CD14-positive monocyte (primary cell): Measurements from ENCODE around the gene ABTB1. TPM values are rescaled to one million over a fixed set of nuclear protein-coding genes. Genes with fewer than 3 reads are reported as not detected.

Experiments
- DNase-seq, 3 donors: peaks; one replicate each; pipeline ENCODE4 v3.0.0-alpha.2; 2011 to 2022
- H2AFZ ChIP-seq: 2 replicates; pipeline ENCODE4 v1.6.0; 2012; ENCODE audit warnings: mild to moderate bottlenecking, low read depth, low read length, inconsistent platforms; ENCODE audit not compliant: insufficient read depth, poor library complexity, severe bottlenecking
- H3K27ac ChIP-seq, 2 donors: 1 replicate in 1 of 2; 2 replicates in 1 of 2; pipeline ENCODE4 v1.5.1; 2012 to 2013; ENCODE audit warnings: low read length in 2 of 2, control low read depth in 1 of 2, inconsistent platforms in 1 of 2, low read depth in 1 of 2, mild to moderate bottlenecking in 1 of 2
- H3K27me3 ChIP-seq, 2 donors: one replicate each; pipeline versions ENCODE4 v1.6.0 to v1.6.1; 2011 to 2013; ENCODE audit warnings: low read length in 2 of 2; ENCODE audit not compliant: control insufficient read depth in 2 of 2, insufficient read depth in 2 of 2
- H3K36me3 ChIP-seq, 2 donors: replicated peaks in 1 of 2; 1 replicate in 1 of 2; 2 replicates in 1 of 2; pipeline versions ENCODE4 v1.5.1 to v1.6.1; 2012 to 2013; ENCODE audit warnings: low read length in 2 of 2, control low read depth in 1 of 2, inconsistent platforms in 1 of 2, mild to moderate bottlenecking in 1 of 2; ENCODE audit not compliant: insufficient read depth in 2 of 2, control insufficient read depth in 1 of 2
- H3K4me1 ChIP-seq, 2 donors: 1 replicate in 1 of 2; 2 replicates in 1 of 2; pipeline versions ENCODE4 v1.5.1 to v1.6.1; 2012 to 2013; ENCODE audit warnings: low read length in 2 of 2, control low read depth in 1 of 2, inconsistent platforms in 1 of 2, mild to moderate bottlenecking in 1 of 2, moderate library complexity in 1 of 2; ENCODE audit not compliant: insufficient read depth in 2 of 2, control insufficient read depth in 1 of 2
- H3K4me2 ChIP-seq: replicated peaks from 2 replicates; pipeline ENCODE3; 2012; ENCODE audit warnings: low read length, moderate library complexity, mild to moderate bottlenecking; ENCODE audit not compliant: poor library complexity, severe bottlenecking; ENCODE audit errors: extremely low read depth
- H3K4me3 ChIP-seq, 3 experiments: fragments of 200-600 bp in 1 of 3; sonication (generic) in 1 of 3; replicated peaks in 1 of 3; 1 replicate in 2 of 3; 2 replicates in 1 of 3; pipeline ENCODE4 v1.5.1; 2011 to 2013; ENCODE audit warnings: low read length in 3 of 3, mild to moderate bottlenecking in 3 of 3, control low read depth in 2 of 3, low read depth in 2 of 3, inconsistent platforms in 1 of 3, moderate library complexity in 1 of 3
- H3K79me2 ChIP-seq: 2 replicates; pipeline ENCODE4 v1.6.0; 2012; ENCODE audit warnings: mild to moderate bottlenecking, control low read depth, inconsistent platforms, low read length, moderate library complexity; ENCODE audit not compliant: insufficient read depth
- H3K9ac ChIP-seq: 2 replicates; pipeline ENCODE4 v1.6.0; 2017; ENCODE audit warnings: low read length, mild to moderate bottlenecking; ENCODE audit not compliant: insufficient read depth, poor library complexity, severe bottlenecking
- H3K9me3 ChIP-seq, 2 donors: replicated peaks in 1 of 2; 1 replicate in 1 of 2; 2 replicates in 1 of 2; pipeline versions ENCODE4 v1.5.1 to v1.6.1; 2012 to 2013; ENCODE audit warnings: low read length in 2 of 2, control low read depth in 1 of 2; ENCODE audit not compliant: control insufficient read depth in 1 of 2, insufficient read depth in 1 of 2
- H4K20me1 ChIP-seq: 2 replicates; pipeline ENCODE4 v1.6.0; 2012; ENCODE audit warnings: mild to moderate bottlenecking, low read length, control low read depth, moderate library complexity; ENCODE audit not compliant: insufficient read depth
- H3K27ac Mint-ChIP-seq, 7 donors: one replicate each; pipeline ENCODE4 v1.8.0; 2020; ENCODE audit warnings: mild to moderate bottlenecking in 7 of 7, mixed read lengths in 7 of 7, moderate library complexity in 6 of 7, inconsistent platforms in 2 of 7
- H3K27me3 Mint-ChIP-seq, 3 donors: one replicate each; pipeline ENCODE4 v1.8.0; 2021 to 2022; ENCODE audit warnings: low read depth in 3 of 3, mild to moderate bottlenecking in 3 of 3, mixed read lengths in 3 of 3, moderate library complexity in 3 of 3, inconsistent platforms in 1 of 3
- H3K36me3 Mint-ChIP-seq, 2 donors: one replicate each; pipeline ENCODE4 v1.8.0; 2020; ENCODE audit warnings: mixed read lengths in 2 of 2, inconsistent platforms in 1 of 2, mild to moderate bottlenecking in 1 of 2
- H3K4me1 Mint-ChIP-seq: one replicate; pipeline ENCODE4 v1.8.0; 2020; ENCODE audit warnings: mild to moderate bottlenecking, mixed read lengths
- H3K4me3 Mint-ChIP-seq, 2 donors: one replicate each; pipeline ENCODE4 v1.8.0; 2020; ENCODE audit warnings: mild to moderate bottlenecking in 2 of 2, mixed read lengths in 2 of 2, moderate library complexity in 1 of 2
- H3K9me3 Mint-ChIP-seq, 7 donors: one replicate each; pipeline ENCODE4 v1.8.0; 2020 to 2022; ENCODE audit warnings: mixed read lengths in 7 of 7, mild to moderate bottlenecking in 6 of 7, moderate library complexity in 6 of 7, inconsistent platforms in 2 of 7
- CTCF ChIP-seq: fragments of 200-600 bp; IDR thresholded peaks from one replicate; pipeline ENCODE4 v1.8.0; 2022; ENCODE audit warnings: antibody characterized with exemption, mild to moderate bottlenecking
- WGBS: methylation state at CpG from one replicate; pipeline ENCODE4 v1.1.5; 2013; ENCODE audit warnings: missing lambda C conversion rate; ENCODE audit not compliant: insufficient coverage; 5-methylcytosine and 5-hydroxymethylcytosine counted together
- intact Hi-C, 2 donors: fragments of 100-400 bp; cut with micrococcal nuclease; formaldehyde crosslinking; loops; one replicate each; pipeline versions ENCODE4 v1.15.0 to v1.15.1; 2023
- polyA plus RNA-seq, 3 donors: library from polyadenylated mRNA; depleted of rRNA in 1 of 3; unstranded in 2 of 3; stranded (reverse) in 1 of 3; fragments of 300-500 nt in 2 of 3; fragments of >200 nt in 1 of 3; fragmentation: Illumina TruSeq in 2 of 3; gene quantifications; 1 replicate in 2 of 3; 2 replicates in 1 of 3; pipeline ENCODE4 v1.2.3, GENCODE V29; 2012 to 2021

ABTB1 gene
- polyA plus RNA-seq, 3 donors = 107 to 246 (median 118) TPM

GRCh38 chr3:127673191-127674100, 694 bp downstream of the ABTB1 start:
- peaks cover 19 to 30% of the 10 kb centered on the region in 2 donors for H3K36me3 ChIP-seq
- peak overlapping the region; percentile 65 to 91 (median 69) for H3K4me3 ChIP-seq
- peaks cover 41 to 55% of the 10 kb centered on the region in 2 donors for H3K4me1 ChIP-seq
- H3K36me3 Mint-ChIP-seq = peaks cover 36 to 44% of the 10 kb centered on the region in 2 donors
- H4K20me1 ChIP-seq = peaks cover 42% of the 10 kb centered on the region
- peak in 2 of 3 donors; percentile 15 to 22 for DNase-seq
- peaks cover 0 to 6% of the 10 kb centered on the region in 2 donors for H3K9me3 ChIP-seq
- peaks cover 1 to 3% (median 1%) of the 10 kb centered on the region in 3 donors for H3K27me3 Mint-ChIP-seq
- H3K4me1 Mint-ChIP-seq = peaks cover 55% of the 10 kb centered on the region
- H2AFZ ChIP-seq = peak overlapping the region; percentile 88
- H3K27ac Mint-ChIP-seq = peak overlapping the region; percentile 53 to 89 (median 79)
- peaks cover 0 to 8% (median 0%) of the 10 kb centered on the region in 7 donors for H3K9me3 Mint-ChIP-seq
- H3K79me2 ChIP-seq = peaks cover 30% of the 10 kb centered on the region
- peak overlapping the region; percentile 86 to 93 for H3K4me3 Mint-ChIP-seq
- WGBS = 17% methylated on average over 48 of the region's 51 CpGs
- intact Hi-C loops = loop anchor here (5.0 to 10.0 kb wide), 4 partner anchors 76 to 401 kb away; partner anchors contain the start of genes MCM2 (in 1 of the 2), SEC61A1 (in 1 of the 2) and TPRA1 (in 1 of the 2)
- H3K4me2 ChIP-seq = peak overlapping the region; percentile 93
- no peak for TF ChIP-seq CTCF
- H3K9ac ChIP-seq = peak overlapping the region; percentile 98
- peak overlapping the region in 1 of 2 donors; percentile 85 for H3K27ac ChIP-seq
- no peaks in the 10 kb centered on the region for H3K27me3 ChIP-seq

- H3K9me3 Mint-ChIP-seq = peaks cover 0 to 8% (median 0%) of the 10 kb centered on the region in 7 donors
- WGBS = 98% methylated on average over 10 of the region's 17 CpGs
- Histone ChIP-seq H3K36me3 (peaks cover 19 to 32% of the 10 kb centered on the region in 2 donors), H3K27ac (no peak overlapping the region), H4K20me1 (peaks cover 47% of the 10 kb centered on the region), H3K4me2 (peak overlapping the region; percentile 93), H3K79me2 (peaks cover 30% of the 10 kb centered on the region), H3K27me3 (no peaks in the 10 kb centered on the region), H3K4me1 (peaks cover 49 to 63% of the 10 kb centered on the region in 2 donors), H3K4me3 (peak overlapping the region in 2 of 3 experiments; percentile 65 to 91), H2AFZ (no peak overlapping the region), H3K9ac (peak overlapping the region; percentile 98), H3K9me3 (peaks cover 0 to 8% of the 10 kb centered on the region in 2 donors)
- peak overlapping the region; percentile 86 to 93 for H3K4me3 Mint-ChIP-seq
- H3K4me1 Mint-ChIP-seq = peaks cover 63% of the 10 kb centered on the region
- TF ChIP-seq CTCF = no peak
- peaks cover 41 to 51% of the 10 kb centered on the region in 2 donors for H3K36me3 Mint-ChIP-seq
- H3K27me3 Mint-ChIP-seq = peaks cover 1 to 3% (median 1%) of the 10 kb centered on the region in 3 donors
- peak overlapping the region in 2 of 7 donors; percentile 79 to 87 for H3K27ac Mint-ChIP-seq
- intact Hi-C loops = loop anchor here (5.0 to 10.0 kb wide), 4 partner anchors 77 to 401 kb away; partner anchors contain the start of genes MCM2 (in 1 of the 2), SEC61A1 (in 1 of the 2) and TPRA1 (in 1 of the 2)
- peak in 1 of 3 donors; percentile 4 for DNase-seq
These were observed 1.5 kb downstream of the ABTB1 start for GRCh38 chr3:127674101-127674721.
